ENCODE data around the gene THADA. TPM values are rescaled to one million over a fixed set of nuclear protein-coding genes. Genes with fewer than 3 reads are reported as not detected.
A peak's percentile ranks its signal among the peaks of the same experiment; 100 is the strongest.
"Not testable (repeated sequence)": the region's sequence is repeated elsewhere in the genome, so short reads cannot be mapped to it uniquely, and the experiment has no call there.

Gene THADA, protein sequence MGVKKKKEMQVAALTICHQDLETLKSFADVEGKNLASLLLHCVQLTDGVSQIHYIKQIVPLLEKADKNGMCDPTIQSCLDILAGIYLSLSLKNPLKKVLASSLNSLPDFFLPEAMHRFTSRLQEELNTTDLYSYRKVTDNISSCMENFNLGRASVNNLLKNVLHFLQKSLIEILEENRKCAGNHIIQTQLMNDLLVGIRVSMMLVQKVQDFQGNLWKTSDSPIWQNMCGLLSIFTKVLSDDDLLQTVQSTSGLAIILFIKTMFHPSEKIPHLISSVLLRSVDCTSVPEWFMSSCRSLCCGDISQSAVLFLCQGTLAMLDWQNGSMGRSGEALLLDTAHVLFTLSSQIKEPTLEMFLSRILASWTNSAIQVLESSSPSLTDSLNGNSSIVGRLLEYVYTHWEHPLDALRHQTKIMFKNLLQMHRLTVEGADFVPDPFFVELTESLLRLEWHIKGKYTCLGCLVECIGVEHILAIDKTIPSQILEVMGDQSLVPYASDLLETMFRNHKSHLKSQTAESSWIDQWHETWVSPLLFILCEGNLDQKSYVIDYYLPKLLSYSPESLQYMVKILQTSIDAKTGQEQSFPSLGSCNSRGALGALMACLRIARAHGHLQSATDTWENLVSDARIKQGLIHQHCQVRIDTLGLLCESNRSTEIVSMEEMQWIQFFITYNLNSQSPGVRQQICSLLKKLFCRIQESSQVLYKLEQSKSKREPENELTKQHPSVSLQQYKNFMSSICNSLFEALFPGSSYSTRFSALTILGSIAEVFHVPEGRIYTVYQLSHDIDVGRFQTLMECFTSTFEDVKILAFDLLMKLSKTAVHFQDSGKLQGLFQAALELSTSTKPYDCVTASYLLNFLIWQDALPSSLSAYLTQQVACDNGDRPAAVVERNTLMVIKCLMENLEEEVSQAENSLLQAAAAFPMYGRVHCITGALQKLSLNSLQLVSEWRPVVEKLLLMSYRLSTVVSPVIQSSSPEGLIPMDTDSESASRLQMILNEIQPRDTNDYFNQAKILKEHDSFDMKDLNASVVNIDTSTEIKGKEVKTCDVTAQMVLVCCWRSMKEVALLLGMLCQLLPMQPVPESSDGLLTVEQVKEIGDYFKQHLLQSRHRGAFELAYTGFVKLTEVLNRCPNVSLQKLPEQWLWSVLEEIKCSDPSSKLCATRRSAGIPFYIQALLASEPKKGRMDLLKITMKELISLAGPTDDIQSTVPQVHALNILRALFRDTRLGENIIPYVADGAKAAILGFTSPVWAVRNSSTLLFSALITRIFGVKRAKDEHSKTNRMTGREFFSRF (N-terminal part only)
- 29.4 and 35.6 TPM in 2 replicates for total RNA-seq (2014; rRNA removed; shearing (Covaris generic); ENCODE audit: low replicate concordance)

DNA sequence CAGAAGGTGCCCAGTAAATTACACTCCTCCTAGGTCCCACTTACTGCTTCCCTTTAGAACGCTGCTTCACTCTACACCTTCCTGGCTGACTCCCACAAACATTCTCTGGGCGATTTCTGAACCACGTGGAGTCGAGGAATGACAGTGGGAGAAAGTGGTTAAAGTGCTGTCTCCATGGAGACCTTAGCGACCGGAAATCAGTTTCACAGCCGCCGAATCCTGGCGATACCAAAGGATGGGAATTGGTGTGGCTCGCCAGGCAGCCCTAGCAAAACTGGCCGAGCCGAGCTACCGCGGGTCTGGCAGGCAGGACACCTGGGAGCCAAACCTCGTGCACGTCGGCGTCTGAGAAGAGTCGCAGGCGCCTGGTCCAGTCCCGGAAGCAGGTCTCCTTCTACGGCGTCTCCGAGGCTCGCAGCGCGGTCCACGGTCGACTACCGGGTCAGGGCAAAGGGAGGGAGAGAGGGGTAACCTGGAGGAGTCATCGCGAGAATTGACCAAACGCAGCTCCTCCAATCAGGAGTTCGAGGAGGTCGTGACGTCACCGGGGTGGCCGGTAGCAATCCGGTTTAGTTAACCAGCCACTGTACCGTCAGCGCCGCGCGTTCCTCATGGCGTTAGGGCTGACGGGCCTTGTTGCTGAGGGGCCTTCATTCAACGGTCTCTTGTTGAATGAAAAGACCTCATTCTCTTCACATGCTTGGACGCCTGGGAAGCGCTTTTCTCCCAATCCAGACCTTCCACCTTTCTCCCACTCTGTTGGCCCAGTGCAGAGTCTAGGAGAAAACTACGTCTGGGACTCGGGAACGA, at the start of gene THADA:
TSS of gene THADA (minus strand) at position 436 of the 810 bp plus-strand sequence. CDS start 3,646 bp downstream, outside the sequence.
- Histone ChIP-seq H3K4me3 (ENCODE audit: low read length) (peak within 1 kb of the TSS; percentile 96), H3K27me3 (ENCODE audit: low read length) (no peaks in the 10 kb centered on the region)

DNA sequence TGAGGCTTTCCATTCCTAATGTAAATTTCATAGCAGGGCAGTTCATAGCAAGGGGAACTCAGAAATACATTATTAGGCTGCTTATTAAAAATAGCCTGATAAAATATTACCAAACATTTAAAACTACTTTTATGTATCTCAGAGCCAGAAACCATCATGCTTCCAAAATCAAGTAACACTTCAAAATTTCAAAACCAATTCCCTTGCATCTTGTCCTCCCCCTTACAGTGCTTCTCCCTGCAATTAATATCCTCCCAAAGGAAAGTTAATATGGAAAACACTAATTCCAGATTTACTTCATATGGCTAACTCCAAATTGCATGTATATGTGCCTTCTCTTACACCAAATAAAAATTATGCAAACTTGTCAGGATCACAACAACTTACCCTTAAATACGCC, 47.8 kb upstream of the THADA start:
- no peaks in the 10 kb centered on the region for H3K9me2 ChIP-seq (replicated peaks; ENCODE audit: insufficient read depth, low read length)
- no peaks in the 10 kb centered on the region for H3K36me3 ChIP-seq (ENCODE audit: insufficient read depth, low read length)
- H4K20me1 ChIP-seq (ENCODE audit: insufficient read depth, low read depth, low read length) = no peaks in the 10 kb centered on the region
- H3K4me3 ChIP-seq (ENCODE audit: low read length) = no peak overlapping the region
- no peaks in the 10 kb centered on the region for H3K79me2 ChIP-seq (ENCODE audit: low read length)
- 0 out of 2 replicates have a peak, but pooled peaks cover 3% of the 10 kb centered on the region for H3K9me3 ChIP-seq (ENCODE audit: low read length)
- H3K4me2 ChIP-seq (ENCODE audit: low read depth, low read length, poor library complexity, severe bottlenecking) = no peak overlapping the region
- no peak overlapping the region for H2AFZ ChIP-seq (ENCODE audit: low read length)
- H3K27ac ChIP-seq (ENCODE audit: low read length) = no peak overlapping the region
- no peak for DNase-seq
- H3K9ac ChIP-seq (ENCODE audit: low read length) = no peak overlapping the region
- H3K4me1 ChIP-seq (ENCODE audit: low read length) = no peaks in the 10 kb centered on the region
- H3K27me3 ChIP-seq (ENCODE audit: low read length) = no peaks in the 10 kb centered on the region

More for the DNA sequence above, at the start of gene THADA:
- peak within 1 kb of the TSS; percentile 46 for H3K27ac ChIP-seq (ENCODE audit: low read length)
- peak within 1 kb of the TSS; percentile 94 for H3K9ac ChIP-seq (ENCODE audit: low read length)
- peak within 1 kb of the TSS; percentile 90 for H2AFZ ChIP-seq (ENCODE audit: low read length)
- DNase-seq = peak; percentile 99
- H3K9me2 ChIP-seq (replicated peaks; ENCODE audit: insufficient read depth, low read length) = no peaks in the 10 kb centered on the region
- H3K36me3 ChIP-seq (ENCODE audit: insufficient read depth, low read length) = no peaks in the 10 kb centered on the region
- no peaks in the 10 kb centered on the region for H4K20me1 ChIP-seq (ENCODE audit: insufficient read depth, low read depth, low read length)
- no peaks in the 10 kb centered on the region for H3K9me3 ChIP-seq (ENCODE audit: low read length)
- H3K4me1 ChIP-seq (ENCODE audit: low read length) = peaks cover 20% of the 10 kb centered on the region
- H3K4me2 ChIP-seq (ENCODE audit: low read depth, low read length, poor library complexity, severe bottlenecking) = peak within 1 kb of the TSS; percentile 94
- peaks cover 31% of the 10 kb centered on the region for H3K79me2 ChIP-seq (ENCODE audit: low read length)

DNA sequence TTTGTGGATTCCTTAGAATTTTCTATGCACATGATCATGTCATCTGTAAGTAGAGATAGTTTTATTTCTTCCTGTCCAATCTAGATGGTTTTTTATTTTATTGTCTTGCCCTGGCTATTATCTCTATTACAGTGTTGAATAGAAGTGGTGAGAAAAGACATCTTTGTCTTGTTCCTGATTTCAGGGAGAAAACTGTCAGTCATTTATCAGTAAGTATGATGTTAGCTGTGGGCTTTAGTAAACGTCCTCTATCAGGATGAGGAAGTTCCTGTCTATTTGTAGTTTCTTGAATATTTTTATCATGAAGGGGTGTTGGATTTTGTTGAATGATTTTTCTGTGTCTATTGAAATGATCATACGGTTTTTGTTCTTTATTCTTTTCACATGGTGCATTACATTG, 46.5 kb upstream of the THADA start:
- Histone ChIP-seq H3K79me2 (ENCODE audit: low read length) (no peaks in the 10 kb centered on the region), H3K36me3 (ENCODE audit: insufficient read depth, low read length) (no peaks in the 10 kb centered on the region), H3K4me3 (ENCODE audit: low read length) (no peak overlapping the region), H3K4me2 (ENCODE audit: low read depth, low read length, poor library complexity, severe bottlenecking) (no peak overlapping the region), H3K27me3 (ENCODE audit: low read length) (no peaks in the 10 kb centered on the region), H3K9ac (ENCODE audit: low read length) (no peak overlapping the region), H3K9me2 (replicated peaks; ENCODE audit: insufficient read depth, low read length) (no peaks in the 10 kb centered on the region), H3K27ac (ENCODE audit: low read length) (no peak overlapping the region), H3K9me3 (ENCODE audit: low read length) (0 out of 2 replicates have a peak, but pooled peaks cover 3% of the 10 kb centered on the region), H2AFZ (ENCODE audit: low read length) (no peak overlapping the region), H3K4me1 (ENCODE audit: low read length) (no peaks in the 10 kb centered on the region), H4K20me1 (ENCODE audit: insufficient read depth, low read depth, low read length) (no peaks in the 10 kb centered on the region)
- no peak for DNase-seq

DNA sequence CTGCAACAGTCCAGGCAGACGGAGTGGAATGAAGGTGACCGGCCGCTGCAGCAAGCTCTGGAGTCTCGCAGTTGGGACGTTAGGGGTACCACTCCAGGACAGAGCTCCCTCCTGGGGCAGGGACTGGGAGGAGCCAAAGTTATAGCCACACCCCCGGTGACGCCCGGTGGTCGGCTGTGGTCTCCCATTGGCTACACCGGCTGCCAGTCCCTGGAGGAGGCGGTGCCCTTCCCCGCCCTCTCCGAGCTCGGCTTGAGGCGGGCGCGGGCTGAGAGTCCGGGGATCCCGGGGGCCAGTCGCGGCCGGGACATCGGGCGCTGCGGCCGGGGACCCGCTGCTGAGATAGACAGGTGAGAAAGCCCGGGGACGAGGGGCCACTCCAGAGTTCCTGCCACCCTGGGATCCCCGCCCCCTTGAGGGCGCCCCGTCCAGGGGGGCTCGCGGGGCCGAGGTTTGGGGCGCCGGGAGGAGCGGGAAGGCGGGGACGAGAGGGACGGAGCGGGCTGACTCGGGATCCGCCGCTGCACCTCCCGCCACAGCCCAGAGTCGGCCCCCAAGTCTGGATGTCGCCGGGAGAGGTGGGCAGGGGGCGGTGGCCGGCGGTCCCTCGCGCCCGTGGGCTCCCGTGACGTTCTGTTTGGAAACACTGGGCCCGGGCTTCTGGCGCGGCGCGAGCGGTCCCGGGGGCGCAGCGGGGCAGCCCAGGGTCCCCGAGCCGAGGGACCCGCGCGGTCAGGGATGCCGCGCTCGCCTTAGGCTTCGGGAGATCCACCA, 41.4 kb upstream of the THADA start, which contains the start of gene PLEKHH2:
TSS of gene PLEKHH2 (plus strand) at position 231 of the 774 bp plus-strand sequence. CDS start 7,414 bp downstream, outside the sequence.
- no peak within 1 kb of the TSS for H3K9ac ChIP-seq (ENCODE audit: low read length)
- H3K4me3 ChIP-seq (ENCODE audit: low read length) = no peak within 1 kb of the TSS
- H3K4me1 ChIP-seq (ENCODE audit: low read length) = 0 out of 2 replicates have a peak, but pooled peaks cover 3% of the 10 kb centered on the region
- no peak within 1 kb of the TSS for H2AFZ ChIP-seq (ENCODE audit: low read length)
- H3K27ac ChIP-seq (ENCODE audit: low read length) = no peak within 1 kb of the TSS
- DNase-seq = no peak
- H3K79me2 ChIP-seq (ENCODE audit: low read length) = no peaks in the 10 kb centered on the region
- no peaks in the 10 kb centered on the region for H3K27me3 ChIP-seq (ENCODE audit: low read length)
- no peak within 1 kb of the TSS for H3K4me2 ChIP-seq (ENCODE audit: low read depth, low read length, poor library complexity, severe bottlenecking)
- H3K36me3 ChIP-seq (ENCODE audit: insufficient read depth, low read length) = no peaks in the 10 kb centered on the region
- no peaks in the 10 kb centered on the region for H3K9me2 ChIP-seq (replicated peaks; ENCODE audit: insufficient read depth, low read length)
- 0 out of 2 replicates have a peak, but pooled peaks cover 3% of the 10 kb centered on the region for H3K9me3 ChIP-seq (ENCODE audit: low read length)
- H4K20me1 ChIP-seq (ENCODE audit: insufficient read depth, low read depth, low read length) = no peaks in the 10 kb centered on the region

DNA sequence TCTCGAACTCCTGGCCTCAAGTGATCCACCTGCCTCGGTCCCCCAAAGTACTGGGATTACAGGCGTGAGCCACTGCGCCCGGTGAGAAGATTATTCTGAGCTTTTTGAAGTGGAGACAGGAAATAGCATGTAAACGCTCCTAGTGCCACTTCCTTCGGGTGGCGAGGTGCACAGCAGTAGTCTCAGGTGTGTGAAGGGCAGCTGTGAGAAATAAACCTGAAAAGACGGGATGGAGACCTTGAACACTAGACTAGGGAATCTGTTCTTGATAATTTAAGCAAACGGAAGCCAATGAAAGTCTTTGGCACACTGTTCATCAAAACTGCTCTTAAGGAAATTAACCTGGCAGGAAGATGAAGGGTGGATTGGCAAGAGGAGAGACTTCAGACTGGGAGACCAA, 40.8 kb upstream of the THADA start:
- no peaks in the 10 kb centered on the region for H3K79me2 ChIP-seq (ENCODE audit: low read length)
- H3K9ac ChIP-seq (ENCODE audit: low read length) = no peak overlapping the region

DNA sequence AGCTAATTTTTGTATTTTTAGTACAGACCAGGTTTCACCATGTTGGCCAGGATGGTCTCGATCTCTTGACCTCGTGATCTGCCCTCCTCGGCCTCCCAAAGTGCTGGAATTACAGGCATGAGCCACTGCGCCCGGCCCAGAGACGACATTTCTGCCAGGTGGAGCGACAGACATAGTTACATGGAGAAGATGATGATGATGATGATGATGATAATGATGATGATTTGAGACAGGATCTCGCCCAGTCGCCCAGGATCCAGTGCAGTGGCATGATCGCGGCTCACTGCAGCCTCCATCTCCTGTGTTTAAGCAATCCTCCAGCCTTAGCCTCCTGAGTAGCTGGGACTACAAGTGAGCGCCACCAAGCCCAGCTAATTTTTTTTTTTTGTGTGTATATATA, 40.3 kb upstream of the THADA start:
- H3K27me3 ChIP-seq (ENCODE audit: low read length); H3K79me2 ChIP-seq (ENCODE audit: low read length); DNase-seq; H4K20me1 ChIP-seq (ENCODE audit: insufficient read depth, low read depth, low read length); H3K4me1 ChIP-seq (ENCODE audit: low read length); H3K9me3 ChIP-seq (ENCODE audit: low read length); H3K4me2 ChIP-seq (ENCODE audit: low read depth, low read length, poor library complexity, severe bottlenecking); H3K9ac ChIP-seq (ENCODE audit: low read length); H3K27ac ChIP-seq (ENCODE audit: low read length); H3K4me3 ChIP-seq (ENCODE audit: low read length); H3K9me2 ChIP-seq (replicated peaks; ENCODE audit: insufficient read depth, low read length); H3K36me3 ChIP-seq (ENCODE audit: insufficient read depth, low read length); H2AFZ ChIP-seq (ENCODE audit: low read length): not testable (repeated sequence)

More for the DNA sequence above, 40.8 kb upstream of the THADA start:
- H4K20me1 ChIP-seq (ENCODE audit: insufficient read depth, low read depth, low read length) = no peaks in the 10 kb centered on the region
- no peak overlapping the region for H3K27ac ChIP-seq (ENCODE audit: low read length)
- H3K9me3 ChIP-seq (ENCODE audit: low read length) = 0 out of 2 replicates have a peak, but pooled peaks cover 3% of the 10 kb centered on the region
- H3K4me2 ChIP-seq (ENCODE audit: low read depth, low read length, poor library complexity, severe bottlenecking) = no peak overlapping the region
- no peaks in the 10 kb centered on the region for H3K27me3 ChIP-seq (ENCODE audit: low read length)
- H3K4me1 ChIP-seq (ENCODE audit: low read length) = 0 out of 2 replicates have a peak, but pooled peaks cover 3% of the 10 kb centered on the region
- no peak overlapping the region for H3K4me3 ChIP-seq (ENCODE audit: low read length)
- H3K36me3 ChIP-seq (ENCODE audit: insufficient read depth, low read length) = no peaks in the 10 kb centered on the region
- H2AFZ ChIP-seq (ENCODE audit: low read length) = no peak overlapping the region
- no peaks in the 10 kb centered on the region for H3K9me2 ChIP-seq (replicated peaks; ENCODE audit: insufficient read depth, low read length)
- DNase-seq = no peak

Measured in Karpas-422 (cell line).